Tibial nerve (tissue), 4 donors: Measurements from ENCODE around the gene RPS6KL1. TPM values are rescaled to one million over a fixed set of nuclear protein-coding genes. Genes with fewer than 3 reads are reported as not detected.

ENCODE experiments used
- DNase-seq, 2 donors: peaks; one replicate each; pipeline ENCODE4 v3.0.0-alpha.2; 2019; ENCODE audit warnings: low spot score in 2 of 2
- H3K27ac ChIP-seq, 4 donors: fragments of 200-600 bp; sonication (generic) in 3 of 4; one replicate each; pipeline ENCODE4 v1.5.1; 2017 to 2019; ENCODE audit warnings: mild to moderate bottlenecking in 1 of 4
- H3K27me3 ChIP-seq, 2 donors: fragments of 200-600 bp; sonication (generic) in 1 of 2; one replicate each; pipeline versions ENCODE4 v1.5.1 to v1.6.0; 2017 to 2019
- H3K36me3 ChIP-seq, 3 donors: fragments of 200-600 bp; sonication (generic); one replicate each; pipeline ENCODE4 v1.5.1; 2018 to 2019
- H3K4me1 ChIP-seq, 4 donors: fragments of 200-600 bp; sonication (generic) in 3 of 4; one replicate each; pipeline ENCODE4 v1.5.1; 2017 to 2019
- H3K4me3 ChIP-seq, 4 donors: fragments of 200-600 bp; sonication (generic) in 3 of 4; one replicate each; pipeline ENCODE4 v1.5.1; 2017 to 2019; ENCODE audit warnings: mild to moderate bottlenecking in 1 of 4, moderate library complexity in 1 of 4
- H3K9me3 ChIP-seq, 4 donors: fragments of 200-600 bp; sonication (generic) in 3 of 4; one replicate each; pipeline ENCODE4 v1.5.1; 2017 to 2019
- EP300 ChIP-seq, 2 donors: sonication (generic); formaldehyde crosslinking; IDR thresholded peaks; one replicate each; pipeline ENCODE4 v1.6.1; 2017; ENCODE audit warnings: antibody characterized with exemption in 2 of 2, mild to moderate bottlenecking in 1 of 2
- POLR2A ChIP-seq, 2 donors: fragments of 450-650 bp; IDR thresholded peaks; one replicate each; pipeline ENCODE4 v1.6.1; 2017; ENCODE audit warnings: antibody characterized with exemption in 2 of 2, mild to moderate bottlenecking in 2 of 2, moderate library complexity in 2 of 2
- WGBS, 2 donors: methylation state at CpG; one replicate each; pipeline ENCODE4 v1.1.5; 2018; 5-methylcytosine and 5-hydroxymethylcytosine counted together
- total RNA-seq, 4 donors: library from RNA; depleted of rRNA; stranded (reverse); fragments of >200 nt; gene quantifications; one replicate each; pipeline ENCODE4 v1.1.0, GENCODE V29; 2016
- TF ChIP-seq, protein P1 (sequence below), 5 experiments: fragments of 200-600 bp in 3 of 5; fragments of 450-650 bp in 2 of 5; sonication (generic) in 3 of 5; IDR thresholded peaks; one replicate each; pipeline ENCODE4 v1.5.1; 2016 to 2019; ENCODE audit warnings: antibody characterized with exemption in 5 of 5, mild to moderate bottlenecking in 3 of 5, moderate library complexity in 2 of 5

Gene RPS6KL1
- total RNA-seq, 4 donors from 2014 or later, result 2.0 to 20.7 (median 7.7) TPM

DNA sequence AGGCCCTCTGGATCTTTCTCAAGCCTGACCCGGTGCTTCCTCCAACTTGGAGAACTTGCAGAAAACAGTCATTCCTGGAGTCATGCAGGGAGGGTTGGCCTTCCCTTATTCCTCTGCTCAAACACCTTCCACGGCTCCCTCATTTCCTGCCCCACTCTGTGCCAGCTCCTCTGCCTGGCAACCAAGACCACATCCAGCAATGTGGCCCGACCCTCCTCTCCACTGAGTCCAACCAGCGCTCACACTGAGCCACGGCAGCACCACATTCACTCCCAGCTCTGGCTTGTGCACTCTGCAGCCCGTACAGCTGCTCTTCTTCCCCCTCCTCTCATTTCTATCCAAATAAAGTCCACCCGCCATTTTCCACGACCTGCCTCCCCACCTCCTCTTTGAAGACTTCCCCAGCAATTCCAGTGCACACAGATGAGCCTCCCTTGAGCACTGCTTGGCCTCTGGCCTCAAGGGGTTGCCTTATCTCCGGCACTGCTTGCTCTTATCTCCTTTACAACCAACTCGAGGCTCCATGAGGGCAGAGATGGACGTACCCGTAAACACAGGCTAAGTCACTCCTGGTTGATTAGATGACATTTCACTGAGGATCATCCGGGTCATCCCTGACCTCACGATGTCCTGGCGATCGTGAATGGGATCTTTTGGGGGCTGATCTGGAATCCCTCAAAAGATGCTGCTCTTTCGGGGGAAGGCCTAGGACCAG, 27.0 kb upstream of the RPS6KL1 start:
- peaks cover 0 to 15% (median 0%) of the 10 kb centered on the region in 3 donors for H3K36me3 ChIP-seq
- H3K27ac ChIP-seq, result no peak overlapping the region
- H3K4me1 ChIP-seq, result peaks cover 0 to 44% (median 11%) of the 10 kb centered on the region in 4 donors
- H3K9me3 ChIP-seq, result no peaks in the 10 kb centered on the region
- TF ChIP-seq, protein P1, sequence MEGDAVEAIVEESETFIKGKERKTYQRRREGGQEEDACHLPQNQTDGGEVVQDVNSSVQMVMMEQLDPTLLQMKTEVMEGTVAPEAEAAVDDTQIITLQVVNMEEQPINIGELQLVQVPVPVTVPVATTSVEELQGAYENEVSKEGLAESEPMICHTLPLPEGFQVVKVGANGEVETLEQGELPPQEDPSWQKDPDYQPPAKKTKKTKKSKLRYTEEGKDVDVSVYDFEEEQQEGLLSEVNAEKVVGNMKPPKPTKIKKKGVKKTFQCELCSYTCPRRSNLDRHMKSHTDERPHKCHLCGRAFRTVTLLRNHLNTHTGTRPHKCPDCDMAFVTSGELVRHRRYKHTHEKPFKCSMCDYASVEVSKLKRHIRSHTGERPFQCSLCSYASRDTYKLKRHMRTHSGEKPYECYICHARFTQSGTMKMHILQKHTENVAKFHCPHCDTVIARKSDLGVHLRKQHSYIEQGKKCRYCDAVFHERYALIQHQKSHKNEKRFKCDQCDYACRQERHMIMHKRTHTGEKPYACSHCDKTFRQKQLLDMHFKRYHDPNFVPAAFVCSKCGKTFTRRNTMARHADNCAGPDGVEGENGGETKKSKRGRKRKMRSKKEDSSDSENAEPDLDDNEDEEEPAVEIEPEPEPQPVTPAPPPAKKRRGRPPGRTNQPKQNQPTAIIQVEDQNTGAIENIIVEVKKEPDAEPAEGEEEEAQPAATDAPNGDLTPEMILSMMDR (IDR thresholded peaks at IDR 0.05), result no peak
- TF ChIP-seq EP300 (IDR thresholded peaks at IDR 0.05), result no peak
- TF ChIP-seq POLR2A (IDR thresholded peaks at IDR 0.05), result no peak
- DNase-seq, result no peak
- H3K4me3 ChIP-seq, result no peak overlapping the region
- H3K27me3 ChIP-seq, result no peaks in the 10 kb centered on the region
- 83 to 84% methylated on average over 17 of the region's 17 CpGs for WGBS, 2 donors

DNA sequence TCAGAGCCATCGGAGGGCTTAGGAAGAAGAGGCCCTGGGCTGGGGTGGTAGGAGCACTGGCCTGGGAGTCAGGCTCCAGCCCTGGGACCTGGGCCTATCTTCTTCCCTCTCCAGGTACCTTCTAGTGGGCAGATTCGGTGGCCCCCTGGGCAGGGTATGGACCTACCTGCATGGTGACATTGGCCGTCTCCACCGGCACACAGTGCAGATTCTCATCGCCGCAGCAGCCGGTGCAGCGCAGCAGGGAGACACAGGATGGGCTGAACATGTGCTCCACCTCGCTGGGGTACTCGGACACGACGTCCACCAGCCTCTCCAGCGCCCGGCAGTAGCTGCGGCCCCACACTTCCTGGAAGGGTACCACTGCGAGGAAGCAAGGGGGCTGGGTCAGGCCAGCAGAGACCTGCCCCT, 26.1 kb upstream of the RPS6KL1 start:
- no peak overlapping the region for H3K27ac ChIP-seq
- no peak overlapping the region for H3K4me3 ChIP-seq
- peaks cover 0 to 15% (median 0%) of the 10 kb centered on the region in 3 donors for H3K36me3 ChIP-seq
- H3K4me1 ChIP-seq, result peaks cover 0 to 35% (median 4%) of the 10 kb centered on the region in 4 donors
- 81 to 94% methylated on average over 9 to 14 of the region's 16 CpGs for whole genome bisulfite sequencing, 2 donors
- no peaks in the 10 kb centered on the region for H3K9me3 ChIP-seq
- no peaks in the 10 kb centered on the region for H3K27me3 ChIP-seq
- TF ChIP-seq, protein P1 (IDR thresholded peaks at IDR 0.05), result no peak
- TF ChIP-seq POLR2A (IDR thresholded peaks at IDR 0.05) (no peak), EP300 (IDR thresholded peaks at IDR 0.05) (no peak)
- no peak for DNase-seq

- no peak overlapping the region for H3K27ac ChIP-seq
- no peaks in the 10 kb centered on the region for H3K27me3 ChIP-seq
- TF ChIP-seq, protein P1 (IDR thresholded peaks at IDR 0.05), result no peak
- TF ChIP-seq POLR2A (IDR thresholded peaks at IDR 0.05) (no peak), EP300 (IDR thresholded peaks at IDR 0.05) (no peak)
- no peaks in the 10 kb centered on the region for H3K9me3 ChIP-seq
- no peak overlapping the region for H3K4me3 ChIP-seq
- DNase-seq, result no peak
- 82 to 83% methylated on average over 20 to 23 of the region's 23 CpGs for WGBS, 2 donors
- peaks cover 0 to 28% (median 2%) of the 10 kb centered on the region in 4 donors for H3K4me1 ChIP-seq
- H3K36me3 ChIP-seq, result peaks cover 0 to 15% (median 0%) of the 10 kb centered on the region in 3 donors
Measured at GRCh38 chr14:74948228-74949175, 25.4 kb upstream of the RPS6KL1 start.

- TF ChIP-seq EP300 (IDR thresholded peaks at IDR 0.05) (no peak), POLR2A (IDR thresholded peaks at IDR 0.05) (no peak)
- TF ChIP-seq, protein P1 (IDR thresholded peaks at IDR 0.05), result no peak
- H3K36me3 ChIP-seq, result peaks cover 0 to 15% (median 0%) of the 10 kb centered on the region in 3 donors
- H3K4me1 ChIP-seq, result peaks cover 0 to 31% (median 3%) of the 10 kb centered on the region in 4 donors
- H3K27ac ChIP-seq, result peak overlapping the region in 2 of 4 donors; percentile 37 to 60
- no peaks in the 10 kb centered on the region for H3K27me3 ChIP-seq
- 92 to 93% methylated on average over 13 of the region's 13 CpGs for WGBS, 2 donors
- H3K4me3 ChIP-seq, result no peak overlapping the region
- no peak for DNase-seq
- H3K9me3 ChIP-seq, result no peaks in the 10 kb centered on the region
Measured at GRCh38 chr14:74947353-74948227, 24.5 kb upstream of the RPS6KL1 start.
